Activated T-cell treated with anti-CD3 and anti-CD28 coated beads, Interleukin-2, amount 50 U/mL, for 1 hour (primary cell): ENCODE data around the gene QRSL1.
"Not testable (repeated sequence)": the region's sequence is repeated elsewhere in the genome, so short reads cannot be mapped to it uniquely, and the experiment has no call there.

ENCODE experiments used
- DNase-seq: peaks from one replicate; pipeline ENCODE4 v3.0.0-alpha.2; 2020

Gene QRSL1

DNA sequence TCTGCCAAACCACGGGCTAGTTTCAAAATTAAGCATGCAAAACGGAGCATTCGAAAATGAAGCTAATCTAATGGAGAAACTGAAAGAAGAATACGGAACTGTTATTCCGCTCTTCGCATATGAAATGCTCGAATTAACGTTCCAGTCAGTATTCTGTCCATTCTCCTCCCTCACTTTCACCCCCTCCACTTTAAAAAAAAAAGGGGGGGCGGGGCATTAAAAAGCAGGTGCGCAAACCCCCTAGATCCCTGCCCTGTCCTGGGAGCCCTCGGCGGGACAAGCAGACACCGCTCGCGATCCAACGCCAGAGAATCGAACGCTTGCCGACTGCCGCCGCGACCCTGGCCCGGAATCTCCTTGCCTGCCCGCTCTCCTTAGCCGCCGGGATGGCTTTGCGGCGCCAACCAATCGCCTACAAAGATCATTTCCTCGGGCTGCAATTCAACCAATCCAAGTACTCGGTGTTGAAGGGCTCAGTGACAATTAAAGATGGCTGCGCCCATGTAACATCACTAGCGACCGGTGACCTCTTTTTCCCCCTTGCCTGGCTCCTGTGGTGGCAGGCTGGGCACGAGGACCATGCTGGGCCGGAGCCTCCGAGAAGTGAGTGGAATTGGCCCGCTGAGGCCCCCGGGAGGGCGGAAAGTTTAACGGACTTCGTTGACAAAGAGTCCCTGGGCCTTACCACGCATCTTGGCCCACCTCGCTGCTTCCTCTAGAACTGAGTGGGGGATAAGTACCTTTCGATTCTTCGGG lies at the start of gene QRSL1, which contains the start of gene RTN4IP1:
Gene QRSL1, plus strand, starts transcription at position 476 of the 756 bp plus-strand sequence. Its CDS starts 104 bp downstream, at position 580.
Gene RTN4IP1, minus strand, starts transcription at position 396 of the 756 bp plus-strand sequence. CDS start 477 bp downstream, outside the sequence.
- DNase-seq: peak; percentile 82

- no peak for DNase-seq
Measured at GRCh38 chr6:106581468-106581867, 47.9 kb upstream of the QRSL1 start.

DNA sequence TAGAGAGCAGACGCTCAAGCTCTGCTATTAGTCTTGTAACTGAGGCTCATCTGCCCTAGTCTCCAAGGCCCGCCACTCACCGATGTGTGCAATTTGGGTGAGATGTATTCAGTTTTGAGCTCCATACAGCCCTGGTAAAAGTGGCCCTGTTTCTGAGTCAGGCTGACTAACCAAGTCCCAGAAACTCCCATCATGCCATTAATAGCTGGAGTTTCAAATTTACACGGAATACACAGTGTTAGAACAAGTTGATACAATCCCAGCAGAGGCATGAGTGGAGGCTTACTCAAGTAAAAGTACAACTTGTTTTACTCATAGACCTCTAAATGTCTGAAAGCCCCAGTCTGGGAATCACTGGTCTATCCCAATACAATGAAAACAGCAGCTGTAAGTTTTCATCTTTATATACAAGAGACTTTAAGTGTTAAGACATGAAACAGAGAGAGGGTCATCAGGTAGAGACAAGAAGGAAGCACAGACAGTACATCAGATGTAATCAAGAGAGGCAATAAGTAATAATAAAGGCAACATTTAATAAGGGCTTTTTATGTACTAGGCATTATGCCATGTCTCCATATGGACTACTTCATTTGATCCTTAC lies 42.5 kb upstream of the QRSL1 start:
- no peak for DNase-seq

DNA sequence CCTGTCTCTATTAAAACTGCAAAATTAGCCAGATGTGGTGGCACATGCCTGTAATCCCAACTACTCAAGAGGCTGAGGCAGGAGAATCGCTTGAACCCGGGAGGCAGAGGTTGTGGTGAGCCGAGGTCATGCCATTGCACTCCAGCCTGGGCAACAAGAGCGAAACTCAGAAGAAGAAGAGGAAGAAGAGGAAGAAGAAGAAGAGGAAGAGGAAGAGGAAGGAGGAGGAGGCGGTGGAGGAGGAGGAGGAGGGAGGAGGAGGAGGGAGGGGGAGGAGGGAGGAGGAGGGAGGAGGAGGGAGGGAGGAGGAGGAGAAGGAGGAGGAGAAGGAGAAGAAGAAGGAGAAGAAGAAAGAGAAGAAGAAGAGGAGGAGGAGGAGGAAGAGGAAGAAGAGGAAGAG lies 40.4 kb upstream of the QRSL1 start:
- DNase-seq: not testable (repeated sequence)

- no peak for DNase-seq
Measured at GRCh38 chr6:106591111-106591825, 38.1 kb upstream of the QRSL1 start.

DNA sequence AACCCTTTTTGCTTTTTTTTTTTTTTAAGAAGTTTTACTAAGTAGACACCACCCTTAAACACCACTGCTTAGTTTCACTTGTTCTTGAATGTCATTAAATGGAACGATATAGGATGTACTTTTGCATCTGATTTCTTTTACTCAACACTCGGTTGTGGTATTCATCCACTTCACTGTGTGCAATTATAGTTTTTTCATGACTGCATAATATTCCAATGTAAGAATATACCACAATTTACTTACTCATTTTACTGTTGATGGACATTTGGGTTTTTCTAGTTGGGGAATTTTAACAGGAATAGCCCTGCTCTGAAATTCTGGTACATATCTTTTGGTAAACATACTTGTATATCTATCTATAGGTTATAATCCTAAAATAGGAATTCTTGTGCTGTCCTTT lies 29.9 kb upstream of the QRSL1 start:
- no peak for DNase-seq

GRCh38 chr6:106600329-106600728 lies 29.0 kb upstream of the QRSL1 start:
- DNase-seq: no peak

- DNase-seq: no peak
Measured at GRCh38 chr6:106608080-106608668, 21.2 kb upstream of the QRSL1 start.

DNA sequence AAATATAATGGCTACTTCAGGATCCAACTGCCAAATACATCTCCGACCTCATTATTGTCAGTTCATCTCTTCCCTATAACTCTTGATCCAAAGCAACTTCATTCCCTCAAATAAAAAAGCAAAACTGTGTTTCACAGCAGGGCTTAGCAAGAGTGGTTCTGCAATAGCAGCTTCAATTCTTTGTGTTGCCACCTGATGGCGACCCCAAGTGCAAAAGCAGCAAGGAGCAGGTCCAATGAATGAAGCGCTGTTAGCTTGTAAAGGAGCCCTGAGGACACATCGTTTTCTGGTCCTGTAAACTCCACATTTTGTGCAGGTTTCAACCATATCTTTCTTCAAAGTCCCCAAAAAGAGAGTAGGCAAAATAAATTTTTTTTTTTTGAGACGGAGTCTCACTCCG lies 19.7 kb upstream of the QRSL1 start:
- no peak for DNase-seq

DNA sequence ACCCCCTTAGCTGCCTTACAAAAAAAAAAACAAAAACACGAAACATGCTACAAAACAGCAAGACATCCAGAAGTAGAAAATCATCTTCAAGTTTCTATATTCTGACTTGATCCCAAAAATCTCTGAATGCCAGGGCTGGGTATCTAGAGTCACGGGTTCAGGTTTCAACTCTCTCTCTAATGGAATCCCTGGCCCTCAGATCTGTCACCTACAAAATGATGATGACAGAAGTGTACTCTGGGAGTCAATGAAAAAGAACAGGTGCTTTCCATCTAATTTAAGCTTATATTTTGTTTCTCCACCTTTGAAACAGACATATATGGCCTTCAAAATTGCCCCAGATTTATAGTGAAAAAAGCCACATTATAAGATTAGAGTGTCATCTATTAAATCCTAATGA lies 18.3 kb upstream of the QRSL1 start:
- no peak for DNase-seq

GRCh38 chr6:106612671-106613416 lies 16.5 kb upstream of the QRSL1 start:
- no peak for DNase-seq

- DNase-seq: no peak
Measured at GRCh38 chr6:106613590-106613989, 15.8 kb upstream of the QRSL1 start.

DNA sequence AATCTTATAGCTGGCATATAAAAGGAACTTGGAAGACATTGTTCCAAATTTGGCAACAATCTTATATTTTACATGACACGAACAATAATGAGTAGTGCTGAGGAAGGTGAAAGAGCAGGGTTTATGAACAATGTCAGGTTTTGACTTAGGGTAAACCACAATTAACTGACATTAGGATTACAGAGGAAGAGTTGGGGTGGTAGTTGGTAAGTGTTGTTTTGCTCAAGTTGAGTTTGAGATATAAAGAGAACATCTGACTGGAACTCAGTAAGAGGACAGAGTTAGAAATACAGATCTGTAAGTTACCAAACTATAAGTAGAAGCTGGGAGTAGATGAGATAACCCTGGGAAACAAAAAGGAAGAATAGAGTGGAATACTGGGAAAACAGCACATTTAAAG lies 15.2 kb upstream of the QRSL1 start:
- no peak for DNase-seq

- no peak for DNase-seq
Measured at GRCh38 chr6:106614592-106615257, 14.7 kb upstream of the QRSL1 start.

GRCh38 chr6:106617302-106617701 lies 12.1 kb upstream of the QRSL1 start:
- DNase-seq: no peak

DNA sequence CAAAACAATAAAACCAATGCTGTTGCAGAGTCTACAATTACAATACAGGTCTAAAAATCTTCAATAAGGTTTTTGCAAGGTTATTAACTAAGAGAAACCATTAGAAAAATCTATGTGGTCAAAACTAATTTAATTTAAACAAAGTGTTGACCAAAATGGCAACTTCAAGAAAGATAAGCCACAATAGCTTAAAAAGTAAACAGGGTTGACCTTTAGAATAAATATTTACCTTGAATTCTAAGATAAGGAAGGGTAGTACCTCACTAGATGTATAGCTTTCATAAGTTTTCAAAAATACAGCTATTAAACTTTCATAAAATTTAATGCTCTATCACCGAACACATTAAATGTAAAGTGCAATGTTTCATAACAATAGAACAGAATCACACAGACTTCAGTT lies 11.5 kb upstream of the QRSL1 start:
- DNase-seq: no peak

DNA sequence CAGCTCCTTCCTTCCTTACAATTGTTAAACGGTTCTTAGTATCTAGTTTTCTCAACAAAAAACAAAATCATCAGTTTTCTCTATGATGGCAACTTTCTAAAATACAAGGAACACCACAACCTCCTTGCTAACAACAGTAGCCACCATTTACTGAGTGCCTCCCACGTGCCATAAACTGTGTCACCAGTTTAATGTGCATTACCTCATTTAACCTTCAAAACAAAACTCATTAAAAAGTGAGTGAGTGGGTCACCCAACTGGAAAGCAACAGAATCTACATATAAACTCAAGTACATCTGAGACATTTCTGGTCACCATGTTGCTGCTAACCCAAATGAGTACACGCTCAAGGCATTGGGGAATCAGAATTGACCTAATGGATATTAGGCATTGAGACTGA lies 11.1 kb upstream of the QRSL1 start:
- DNase-seq: no peak

DNA sequence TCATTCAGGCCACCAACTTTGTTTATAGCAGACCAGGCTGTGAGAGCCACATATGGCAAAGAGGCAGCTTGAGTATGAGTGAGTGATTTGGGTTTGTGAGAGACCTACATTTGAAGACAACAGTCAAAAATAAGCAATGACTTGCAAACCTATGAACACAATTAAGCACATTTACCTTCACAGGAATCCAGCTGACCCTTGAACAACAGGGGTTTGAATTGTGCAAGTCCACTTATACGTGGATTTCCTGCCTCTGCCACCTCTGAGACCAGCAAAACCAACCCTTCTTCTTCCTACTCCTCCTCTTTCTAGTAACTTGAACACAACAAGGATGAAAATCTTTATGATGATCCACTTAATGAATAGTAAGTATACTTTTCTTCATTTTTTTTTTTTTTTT lies 10.2 kb upstream of the QRSL1 start:
- DNase-seq: no peak

- no peak for DNase-seq
Measured at GRCh38 chr6:106620931-106621672, 8.3 kb upstream of the QRSL1 start.

- DNase-seq: no peak
Measured at GRCh38 chr6:106622412-106622811, 7.0 kb upstream of the QRSL1 start.

GRCh38 chr6:106623039-106623438 lies 6.3 kb upstream of the QRSL1 start:
- no peak for DNase-seq
